ACHN (cell line): ENCODE measurements around the gene MAF.

Experiments
- DNase-seq: peaks from one replicate; pipeline ENCODE4 v3.0.0-alpha.2; 2015
- in situ Hi-C: cut with HindIII; loops from 2 replicates; pipeline ENCODE4 v1.10.0; 2017; ENCODE audit warnings: low sequenced_read_pairs, low pct_ligation_motif_present, low pct_unique_long_range_greater_than_20kb

MAF gene

DNA sequence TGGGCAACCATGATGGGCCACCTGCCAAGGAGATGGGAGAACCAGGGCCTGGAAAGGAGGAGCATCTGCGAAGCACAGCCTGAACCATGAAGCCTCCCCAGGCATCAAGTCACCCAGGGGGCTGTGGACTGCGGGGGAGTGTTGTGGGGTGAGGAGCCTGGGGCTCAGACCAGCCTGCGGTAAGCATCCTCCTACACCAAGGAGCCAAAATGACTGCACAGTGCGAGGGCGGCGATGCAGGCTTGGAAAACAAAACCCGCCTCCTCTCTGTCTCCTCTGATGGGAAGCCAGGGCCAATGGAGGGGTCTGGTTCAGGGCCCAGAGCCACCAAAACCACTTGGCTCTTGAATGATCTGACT lies 18.1 kb upstream of the MAF start:
- no peak for DNase-seq
- in situ Hi-C loops: no loop called here

DNA sequence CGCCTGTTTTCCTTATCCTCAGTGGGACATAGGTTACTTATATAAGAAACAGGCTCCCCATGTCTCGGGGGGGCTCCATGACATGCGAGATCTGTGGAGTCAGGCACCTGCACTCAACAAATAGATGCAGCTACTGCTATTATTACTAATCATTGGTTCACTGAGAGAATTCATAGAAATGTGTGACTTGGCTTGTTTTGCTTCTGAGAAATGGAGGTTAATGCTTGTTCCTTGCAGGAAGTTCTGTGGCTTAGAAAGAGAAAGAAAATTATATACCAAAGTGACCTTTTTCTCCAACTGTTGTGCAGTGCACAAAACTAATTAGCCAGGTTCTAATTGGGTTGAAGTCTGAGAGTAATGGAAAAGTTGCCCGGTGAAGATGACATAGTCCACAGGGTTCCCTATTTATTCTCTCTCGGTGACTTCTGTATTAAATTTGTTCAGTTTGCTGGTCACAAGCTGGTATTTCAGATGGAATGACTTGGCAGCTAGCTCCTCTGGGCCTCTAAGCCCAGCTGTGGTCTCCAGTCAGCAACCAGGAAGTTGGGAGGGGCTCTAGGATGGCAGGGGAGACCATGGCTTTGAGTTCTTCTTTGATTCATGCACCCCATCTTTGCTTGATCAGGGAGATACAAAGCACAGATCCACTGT lies 17.6 kb upstream of the MAF start:
- no peak for DNase-seq
- in situ Hi-C loops: no loop called here

DNA sequence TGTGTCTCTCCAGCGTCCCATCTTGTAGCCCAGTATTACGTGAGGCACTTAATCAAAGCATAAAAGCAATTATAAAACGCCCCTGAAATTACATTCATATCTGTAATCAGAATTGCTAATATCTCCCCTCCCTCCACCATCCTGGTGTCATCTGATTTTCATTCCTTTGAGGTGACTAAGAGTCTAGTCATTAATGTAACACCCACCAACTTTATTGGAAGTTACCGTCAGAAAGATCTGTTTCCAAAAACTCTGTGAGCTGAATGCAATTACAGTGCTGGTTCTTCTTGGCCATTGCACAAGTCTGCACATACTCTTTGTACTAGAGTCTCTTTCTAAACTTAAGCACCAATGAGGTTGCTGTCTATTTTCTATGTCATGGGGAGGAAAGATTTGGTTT lies 12.5 kb upstream of the MAF start:
- in situ Hi-C loops: no loop called here

DNA sequence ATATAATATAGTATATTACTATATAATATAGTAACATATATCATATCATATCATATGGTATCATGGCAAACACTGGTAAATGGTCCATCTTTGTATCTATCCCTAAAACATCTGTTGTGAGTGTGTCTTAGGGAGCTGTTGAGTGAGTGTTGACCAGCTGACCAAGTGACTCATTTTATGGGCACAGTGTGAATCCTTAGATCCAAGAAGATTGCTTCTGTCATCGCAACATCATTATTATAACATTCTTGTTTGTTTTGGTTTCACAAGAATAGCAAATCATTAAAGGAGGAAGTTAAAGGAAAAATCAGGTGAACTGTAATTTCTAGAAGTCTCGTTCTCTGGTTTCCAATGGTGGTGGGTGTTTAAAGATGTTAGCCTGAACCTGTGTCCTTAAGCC lies 11.7 kb upstream of the MAF start:
- in situ Hi-C loops: no loop called here
- DNase-seq: no peak

More for the DNA sequence above, 12.5 kb upstream of the MAF start:
- no peak for DNase-seq

DNA sequence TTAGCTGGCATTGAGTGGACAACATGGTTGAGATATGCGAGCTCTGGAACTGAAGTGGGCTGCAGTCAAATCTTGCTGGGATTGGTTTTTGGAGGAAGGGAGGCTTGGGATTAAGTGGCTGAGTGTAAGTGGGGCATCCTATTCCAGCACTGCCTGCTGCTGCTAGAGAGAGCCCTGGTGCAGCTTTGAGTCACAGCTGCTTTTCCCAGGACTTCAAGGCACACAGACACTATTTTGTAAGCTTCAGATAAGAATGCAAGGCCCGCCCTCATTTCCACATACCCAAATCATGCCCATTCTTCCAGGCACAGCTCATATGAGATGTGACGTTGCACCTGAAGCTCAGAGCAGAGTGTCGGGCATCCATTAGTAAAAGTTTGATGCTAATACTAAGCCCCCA lies 10.2 kb upstream of the MAF start:
- no peak for DNase-seq
- in situ Hi-C loops: no loop called here

DNA sequence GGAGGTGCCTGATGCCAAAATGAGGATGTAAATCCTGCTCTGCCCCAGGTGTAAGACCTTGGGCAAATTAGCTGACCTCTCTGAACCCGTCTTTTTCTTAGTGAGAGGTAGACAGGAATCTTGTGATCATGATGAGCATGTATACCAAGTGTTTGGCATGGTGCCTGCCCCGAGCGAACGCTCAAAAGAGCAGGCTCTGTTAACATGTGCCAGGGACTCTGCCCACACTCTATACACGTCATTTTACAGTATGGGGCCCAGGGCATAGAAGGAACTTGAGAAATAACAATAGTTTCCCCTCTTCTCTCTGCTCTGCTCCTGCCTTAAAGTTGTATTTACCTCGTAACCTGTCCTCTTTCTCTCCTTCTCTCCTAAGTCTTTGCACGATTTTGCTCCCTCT lies 9.3 kb upstream of the MAF start:
- in situ Hi-C loops: no loop called here

DNA sequence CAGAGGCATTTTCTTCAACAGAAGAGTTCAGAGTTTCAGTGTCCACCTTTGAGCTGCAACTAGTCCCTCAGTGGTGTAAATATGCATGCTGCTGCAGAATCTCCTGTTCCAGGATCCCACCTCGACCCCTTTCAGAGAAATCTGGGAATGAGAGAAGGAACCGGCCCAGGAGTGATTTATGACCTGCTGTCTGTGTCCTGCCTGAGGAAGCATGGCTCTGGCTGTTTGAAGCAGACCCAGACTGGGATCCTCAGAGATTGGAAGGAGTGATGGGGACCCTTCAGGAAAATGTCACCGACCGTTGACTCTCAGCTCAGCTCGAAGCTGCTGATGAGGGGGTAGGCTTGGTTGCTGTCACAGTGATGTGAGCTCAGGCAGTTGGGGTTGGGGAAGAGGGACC lies 8.4 kb upstream of the MAF start:
- in situ Hi-C loops: no loop called here
- no peak for DNase-seq

More for the DNA sequence above, 9.3 kb upstream of the MAF start:
- DNase-seq: no peak

DNA sequence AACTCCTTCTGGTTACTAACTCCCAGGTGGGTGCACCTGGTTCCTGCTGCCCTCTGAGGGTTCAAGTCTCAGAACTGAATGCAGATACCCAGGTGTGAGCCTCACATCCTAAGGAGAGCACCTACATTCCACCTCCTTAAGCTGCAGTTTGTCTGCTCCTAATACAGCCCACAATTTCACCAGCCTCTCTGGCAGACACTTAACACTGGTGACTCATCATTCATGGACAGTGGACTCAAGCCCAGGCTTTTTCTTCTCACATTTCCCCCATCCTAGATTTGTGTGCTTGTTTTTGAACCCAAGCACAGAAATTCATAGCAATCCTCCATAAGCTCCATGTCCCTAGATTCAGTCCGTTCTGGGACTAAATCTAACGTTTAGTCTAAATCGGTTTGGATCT lies 7.0 kb upstream of the MAF start:
- in situ Hi-C loops: no loop called here

DNA sequence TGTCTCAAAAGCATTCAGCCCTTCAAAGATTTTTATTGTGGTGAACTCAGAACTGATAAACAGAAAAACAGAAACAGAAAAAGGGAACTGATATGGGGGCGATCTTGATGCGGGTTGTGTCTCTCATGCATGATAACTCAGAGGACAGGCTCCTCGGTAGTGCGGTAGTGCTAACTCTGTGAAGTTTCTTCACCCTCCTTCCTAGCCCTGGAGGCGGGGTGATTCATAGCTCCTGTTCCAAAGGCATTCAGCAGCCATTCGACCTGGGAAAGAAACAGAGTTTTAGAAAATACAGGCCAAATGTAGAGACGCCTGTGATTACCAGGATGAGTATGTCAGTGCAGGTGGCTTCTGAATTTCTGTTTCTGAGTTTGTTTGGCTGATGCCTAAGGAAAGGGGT lies 5.5 kb upstream of the MAF start:
- in situ Hi-C loops: no loop called here
- no peak for DNase-seq

More for the DNA sequence above, 7.0 kb upstream of the MAF start:
- DNase-seq: peak; percentile 14

DNA sequence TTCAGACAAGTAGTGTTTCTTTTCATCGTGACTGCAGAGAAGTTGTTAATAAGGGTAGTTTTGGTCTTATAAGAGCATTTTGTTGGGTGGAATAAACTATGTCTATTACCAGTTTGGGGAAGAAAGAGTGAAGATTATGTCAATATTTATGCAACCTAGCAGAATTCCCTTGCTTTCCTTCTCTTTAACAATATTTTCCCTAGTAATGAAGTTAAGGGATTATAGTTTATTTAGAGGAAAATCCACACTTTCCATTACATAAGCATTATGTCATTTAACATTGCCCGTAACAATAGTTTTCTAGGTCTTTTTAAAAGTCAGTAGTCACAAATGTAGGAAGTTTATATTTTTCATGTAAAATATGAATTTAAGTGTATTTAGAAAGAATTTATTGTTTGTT lies 2.5 kb upstream of the MAF start:
- in situ Hi-C loops: no loop called here
- no peak for DNase-seq

DNA sequence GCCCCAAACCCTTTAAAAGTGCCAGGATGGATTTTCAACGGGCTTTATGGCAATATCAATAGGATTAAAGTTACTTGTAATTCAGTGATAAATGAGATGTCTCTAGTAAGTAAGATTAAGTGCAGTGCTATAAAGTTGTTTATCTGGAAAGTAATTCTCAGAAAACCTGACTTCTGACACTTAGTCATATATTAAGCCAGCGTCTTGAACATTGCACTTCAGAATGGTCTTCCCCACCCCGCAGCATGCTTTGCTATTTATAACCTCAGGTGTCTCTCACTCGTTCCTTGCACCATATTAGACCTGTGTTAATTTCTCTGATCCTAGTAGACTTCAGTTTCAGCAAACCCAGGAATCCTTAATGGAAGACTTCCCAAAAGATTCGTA lies 2.1 kb upstream of the MAF start:
- in situ Hi-C loops: no loop called here
- no peak for DNase-seq

DNA sequence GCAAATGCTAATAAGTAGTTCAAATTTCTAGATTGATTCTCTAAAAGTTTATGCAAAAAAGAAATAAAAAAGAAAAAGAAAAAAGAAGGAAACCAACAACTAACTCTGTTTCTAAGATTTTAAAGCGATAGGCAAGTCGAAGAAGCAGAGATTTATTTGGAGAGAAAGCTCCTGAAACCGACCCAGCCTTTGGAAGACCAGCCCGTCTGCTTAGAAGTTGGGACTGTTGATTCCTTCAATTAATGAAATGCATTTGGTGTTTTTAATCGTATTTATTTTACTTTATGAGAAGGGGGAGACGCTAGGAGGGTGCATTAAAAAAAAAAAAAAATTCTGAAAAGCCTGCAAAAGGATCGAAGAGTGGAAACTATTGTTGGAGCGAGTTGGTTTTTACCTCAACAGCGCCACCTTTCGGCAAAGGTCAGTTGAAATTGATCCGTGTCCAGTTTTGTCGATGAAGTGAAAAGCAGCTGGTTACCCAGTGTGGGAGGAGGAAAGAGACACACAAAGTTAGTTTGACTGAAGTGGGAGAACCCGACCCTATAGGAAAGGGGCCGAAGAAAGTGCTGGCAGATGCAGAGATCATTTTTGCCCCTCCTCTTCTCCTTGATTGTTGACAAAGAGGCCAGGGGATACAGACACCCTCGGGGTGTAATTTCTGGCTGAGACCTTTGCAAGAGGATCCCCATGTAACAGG lies 1.5 kb upstream of the MAF start:
- in situ Hi-C loops: no loop called here
- DNase-seq: peak; percentile 68

DNA sequence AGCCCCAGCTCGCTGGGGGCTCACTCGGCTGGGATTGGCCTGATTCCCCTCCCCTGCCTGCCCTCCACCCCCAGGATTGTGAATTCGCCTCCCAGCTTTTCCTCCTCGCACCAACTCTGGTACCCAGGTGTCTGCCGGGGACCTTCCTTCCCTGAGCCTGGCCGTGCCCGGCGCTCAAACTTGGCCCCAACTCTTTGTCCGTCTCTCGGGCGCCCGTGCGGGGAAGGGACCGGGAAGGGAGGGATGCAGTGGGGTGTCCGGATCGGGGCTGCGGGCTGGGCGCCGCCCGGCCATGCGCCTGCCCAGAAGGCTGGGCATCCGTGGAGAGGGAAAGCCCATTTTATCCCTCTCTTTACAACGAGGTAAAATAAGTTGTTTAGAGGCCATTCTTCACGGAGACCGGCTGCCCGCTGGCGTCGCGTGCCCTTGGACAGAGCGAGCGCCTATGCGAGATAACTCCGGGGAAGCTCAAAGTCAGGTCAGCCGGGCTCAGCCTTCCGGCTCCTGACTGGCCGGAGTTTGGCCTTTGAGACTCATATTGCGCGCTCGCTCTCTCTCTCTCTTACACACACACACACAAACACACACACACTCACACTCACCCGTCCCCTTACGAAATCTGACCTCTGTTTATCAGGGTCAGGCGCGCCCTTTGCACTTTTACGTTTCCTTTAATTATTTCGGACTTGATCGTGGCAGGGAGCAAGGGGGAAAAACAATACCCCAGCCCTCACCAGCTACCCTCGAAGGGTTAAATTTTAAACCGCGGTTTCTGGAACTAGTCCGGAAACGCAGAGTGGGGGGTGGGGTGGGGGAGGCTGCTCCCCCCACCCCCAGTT lies 774 bp upstream of the MAF start:
- in situ Hi-C loops: no loop called here

DNA sequence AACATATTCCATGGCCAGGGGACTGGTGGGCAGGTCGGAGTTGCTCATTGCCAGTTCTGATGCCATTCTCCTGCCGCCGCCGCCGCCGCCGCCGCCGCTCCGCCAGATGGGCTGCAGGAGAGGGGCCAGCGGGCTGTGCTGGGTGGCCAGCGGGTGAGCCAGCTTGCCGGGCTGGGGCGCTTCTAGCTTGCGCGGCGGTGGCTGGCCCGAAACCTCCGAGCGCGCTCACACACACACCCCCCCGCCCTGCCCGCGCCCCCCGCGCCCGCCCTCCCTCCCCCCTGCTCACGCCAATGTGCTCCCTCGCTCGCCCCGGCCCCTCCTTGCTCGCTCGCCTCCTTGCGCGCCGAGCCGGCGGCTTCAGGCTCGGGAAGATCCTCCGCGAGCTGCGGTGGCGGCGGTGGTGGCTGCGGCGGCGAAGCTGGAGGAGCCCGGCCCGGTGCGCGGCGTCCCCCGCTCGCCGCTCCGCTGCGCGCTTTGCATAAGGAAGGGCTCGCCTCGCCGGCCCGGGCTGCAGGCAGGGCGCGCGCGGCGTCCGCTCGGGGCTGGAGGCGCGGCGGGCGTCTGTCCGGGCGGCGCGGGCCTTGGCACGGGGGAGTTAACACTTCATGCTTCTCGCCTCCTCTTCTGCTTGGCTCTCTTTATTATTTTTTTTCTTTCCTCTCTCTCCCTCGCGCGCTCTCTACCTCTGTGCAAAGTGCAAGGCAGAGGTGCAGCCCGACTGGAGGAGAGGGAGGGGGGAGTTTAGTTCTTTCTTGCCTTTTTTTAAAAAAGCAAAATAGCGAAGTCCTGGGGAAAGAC lies 500 bp downstream of the MAF start:
- DNase-seq: peak; percentile 38
- in situ Hi-C loops: no loop called here

More for the DNA sequence above, 774 bp upstream of the MAF start:
- DNase-seq: peak; percentile 15

DNA sequence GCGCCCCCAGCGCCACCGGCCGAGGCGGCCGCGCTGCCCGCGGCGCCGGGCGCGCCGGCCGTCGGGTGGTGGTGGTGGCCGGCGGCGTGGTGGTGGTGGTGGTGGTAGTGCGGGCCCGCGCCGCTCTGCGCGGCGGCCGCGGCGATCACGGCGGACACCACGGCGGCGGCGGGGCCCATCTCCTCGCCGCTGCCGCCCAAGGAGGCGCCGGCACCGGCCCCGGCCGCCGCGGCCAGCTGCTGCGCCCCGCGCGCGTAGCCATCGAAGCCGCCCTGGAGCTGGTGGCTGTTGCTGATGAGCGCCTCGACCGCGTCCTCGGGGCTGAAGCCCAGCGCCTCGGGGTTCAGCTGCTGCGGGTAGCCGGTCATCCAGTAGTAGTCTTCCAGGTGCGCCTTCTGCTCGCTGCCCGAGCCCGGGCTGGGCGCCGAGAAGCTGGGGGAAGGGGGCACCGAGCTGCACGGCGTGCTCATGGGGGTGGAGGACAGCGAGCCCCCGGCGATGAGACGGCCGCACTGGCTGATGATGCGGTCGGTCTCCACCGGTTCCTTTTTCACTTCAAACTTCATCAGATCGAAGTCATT lies 1.2 kb downstream of the MAF start:
- no peak for DNase-seq
- in situ Hi-C loops: no loop called here

DNA sequence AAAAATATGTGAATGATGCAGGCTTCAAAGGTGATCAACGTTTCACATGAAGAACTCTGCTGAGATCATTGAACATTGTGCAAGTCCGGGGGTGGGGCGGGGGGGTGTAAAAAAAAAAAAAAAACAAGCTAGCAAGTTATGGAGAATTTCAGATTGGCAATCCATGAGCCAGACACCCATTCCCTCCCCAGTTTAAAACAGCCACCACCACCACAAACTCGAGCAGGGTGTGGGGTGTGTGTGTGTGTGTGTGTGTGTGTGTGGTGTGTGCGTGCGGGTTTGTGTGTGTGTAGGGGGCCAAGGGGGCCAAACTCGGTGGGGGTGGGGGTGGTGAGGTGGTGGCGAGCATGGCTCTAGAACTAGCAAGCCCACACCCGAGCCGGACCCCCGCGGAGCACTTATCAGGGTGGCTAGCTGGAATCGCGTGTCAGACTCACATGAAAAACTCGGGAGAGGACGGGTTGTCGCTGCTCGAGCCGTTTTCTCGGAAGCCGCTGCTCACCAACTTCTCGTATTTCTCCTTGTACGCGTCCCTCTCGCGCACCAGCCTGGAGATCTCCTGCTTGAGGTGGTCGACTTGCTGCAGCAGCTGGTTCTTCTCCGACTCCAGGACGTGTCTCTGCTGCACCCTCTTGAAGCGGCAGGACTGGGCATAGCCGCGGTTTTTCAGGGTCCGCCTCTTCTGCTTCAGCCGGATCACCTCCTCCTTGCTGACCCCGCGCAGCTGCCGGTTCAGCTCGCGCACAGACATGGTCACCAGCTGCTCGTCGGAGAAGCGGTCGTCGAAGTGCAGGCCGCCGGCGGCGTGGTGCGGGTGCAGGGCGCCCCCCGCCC lies 2.0 kb downstream of the MAF start:
- DNase-seq: no peak
- in situ Hi-C loops: no loop called here

DNA sequence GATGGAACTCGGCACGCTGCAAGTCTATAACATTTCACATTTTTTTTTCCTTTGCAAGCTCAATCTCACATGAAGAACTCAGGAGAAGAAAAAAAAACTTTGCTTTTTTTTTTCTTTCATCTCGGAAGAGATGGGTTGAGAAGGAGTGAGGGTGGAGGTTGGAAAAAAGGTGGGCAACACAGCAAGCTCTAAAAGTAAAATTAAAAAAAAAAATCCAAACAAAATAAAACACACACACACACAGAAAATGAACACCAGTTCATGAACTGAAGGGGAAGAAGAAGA lies 2.5 kb downstream of the MAF start:
- DNase-seq: no peak
- in situ Hi-C loops: no loop called here
